HFFc6 (cell line): ENCODE measurements around the gene POLR1H. TPM values are rescaled to one million over a fixed set of nuclear protein-coding genes. Genes with fewer than 3 reads are reported as not detected.

Experiments used
- DNase-seq: peaks from one replicate; pipeline ENCODE4 v3.0.0-alpha.2; 2018
- H3K27ac Mint-ChIP-seq: 2 replicates; pipeline ENCODE4 v1.8.0; 2020; ENCODE audit warnings: mild to moderate bottlenecking, mixed read lengths
- H3K27me3 Mint-ChIP-seq: 2 replicates; pipeline ENCODE4 v1.8.0; 2021; ENCODE audit warnings: mild to moderate bottlenecking, moderate library complexity, mixed read lengths; ENCODE audit not compliant: insufficient read depth
- H3K36me3 Mint-ChIP-seq: 2 replicates; pipeline ENCODE4 v1.8.0; 2021; ENCODE audit warnings: low read depth, mixed read lengths
- H3K4me1 Mint-ChIP-seq: 2 replicates; pipeline ENCODE4 v1.8.0; 2020; ENCODE audit warnings: low read depth, mixed read lengths
- H3K4me3 Mint-ChIP-seq: 2 replicates; pipeline ENCODE4 v1.8.0; 2020; ENCODE audit warnings: mild to moderate bottlenecking, moderate library complexity, mixed read lengths
- H3K9me3 Mint-ChIP-seq: 2 replicates; pipeline ENCODE4 v1.8.0; 2020; ENCODE audit warnings: mild to moderate bottlenecking, mixed read lengths
- CTCF ChIP-seq: fragments of 200-600 bp; sonication (generic); IDR thresholded peaks from 2 replicates; pipeline ENCODE4 v1.5.0; 2021; ENCODE audit warnings: antibody characterized with exemption, mild to moderate bottlenecking
- total RNA-seq, 6 experiments: library from RNA; stranded (reverse); fragmentation: NEBNext Ultra II Directional; extraction: Animal tissue kit (Norgen Biotek cat#: 25700); gene quantifications; 2 replicates in 1 of 6; 3 replicates in 5 of 6; pipeline ENCODE4 v1.2.3, GENCODE V29; 2021

POLR1H gene
- total RNA-seq, 6 experiments from 2014 or later = 18.6 to 28.3 (median 23.9) TPM

- DNase-seq = no peak
- Mint-ChIP-seq H3K27me3 (peaks cover 42% of the 10 kb centered on the region), H3K36me3 (peaks cover 6% of the 10 kb centered on the region; the same call in 1 of the 2 replicates), H3K27ac (no peak overlapping the region), H3K9me3 (no peaks in the 10 kb centered on the region; the same call in 1 of the 2 replicates), H3K4me1 (peaks cover 29% of the 10 kb centered on the region), H3K4me3 (no peak overlapping the region)
- no peak for TF ChIP-seq CTCF
These were observed 31.9 kb downstream of the POLR1H start for GRCh38 chr6:30092852-30093543.

- no peaks in the 10 kb centered on the region; the same call in 1 of the 2 replicates for H3K9me3 Mint-ChIP-seq
- TF ChIP-seq CTCF = no peak
- H3K27ac Mint-ChIP-seq = no peak overlapping the region
- no peak overlapping the region for H3K4me3 Mint-ChIP-seq
- H3K4me1 Mint-ChIP-seq = peaks cover 29% of the 10 kb centered on the region
- no peak for DNase-seq
- H3K36me3 Mint-ChIP-seq = peaks cover 6% of the 10 kb centered on the region; the same call in 1 of the 2 replicates
- H3K27me3 Mint-ChIP-seq = peaks cover 45% of the 10 kb centered on the region
These were observed 33.0 kb downstream of the POLR1H start for GRCh38 chr6:30093951-30094661.

- no peak overlapping the region for H3K27ac Mint-ChIP-seq
- H3K27me3 Mint-ChIP-seq = peaks cover 47% of the 10 kb centered on the region
- peaks cover 31% of the 10 kb centered on the region for H3K4me1 Mint-ChIP-seq
- no peak overlapping the region for H3K4me3 Mint-ChIP-seq
- H3K9me3 Mint-ChIP-seq = no peaks in the 10 kb centered on the region
- no peak for TF ChIP-seq CTCF
- DNase-seq = no peak
- no peaks in the 10 kb centered on the region for H3K36me3 Mint-ChIP-seq
These were observed 35.8 kb downstream of the POLR1H start for GRCh38 chr6:30096829-30097228.

- TF ChIP-seq CTCF = no peak
- Mint-ChIP-seq H3K27me3 (peaks cover 39% of the 10 kb centered on the region), H3K4me1 (peaks cover 35% of the 10 kb centered on the region), H3K4me3 (no peak overlapping the region), H3K9me3 (no peaks in the 10 kb centered on the region), H3K36me3 (no peaks in the 10 kb centered on the region), H3K27ac (no peak overlapping the region)
- DNase-seq = no peak
These were observed 37.1 kb downstream of the POLR1H start for GRCh38 chr6:30097902-30098768.

GRCh38 chr6:30100154-30100553 lies 39.1 kb downstream of the POLR1H start:
- no peak for TF ChIP-seq CTCF
- Mint-ChIP-seq H3K4me3 (peak overlapping the region; percentile 78), H3K4me1 (peaks cover 44% of the 10 kb centered on the region), H3K27me3 (peaks cover 36% of the 10 kb centered on the region), H3K27ac (no peak overlapping the region), H3K9me3 (no peaks in the 10 kb centered on the region), H3K36me3 (no peaks in the 10 kb centered on the region)
- DNase-seq = no peak
